ENCODE data around the gene ACTL9.
"Not testable (repeated sequence)": the region's sequence is repeated elsewhere in the genome, so short reads cannot be mapped to it uniquely, and the experiment has no call there.

The ACTL9 gene

GRCh38 chr19:8698433-8699063, at the start of gene ACTL9:
Gene ACTL9, minus strand, starts transcription at chr19:8698795. Its CDS starts 94 bp downstream, at chr19:8698701.
- no peak for DNase-seq

- not testable (repeated sequence) for DNase-seq
Observed at GRCh38 chr19:8739291-8740065, 40.9 kb upstream of the ACTL9 start.

DNA sequence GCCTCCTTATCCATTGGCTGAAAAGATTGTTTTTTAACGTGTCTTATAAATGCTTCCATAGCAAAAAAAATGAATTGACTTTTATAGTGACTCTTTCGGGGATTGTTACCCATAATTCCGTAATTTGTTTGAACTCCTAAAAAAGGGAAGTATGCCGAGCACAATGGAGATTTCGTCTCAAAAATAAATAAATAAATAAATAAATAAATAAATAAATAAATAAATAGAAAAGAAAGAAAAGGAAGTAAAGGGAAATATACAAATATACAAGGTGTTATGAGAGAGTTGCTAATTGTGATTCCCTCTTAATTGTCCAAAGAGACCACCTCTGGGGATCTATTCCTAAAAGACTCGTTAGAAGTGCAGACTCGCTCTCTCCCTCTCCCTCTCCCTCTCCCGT, 39.8 kb upstream of the ACTL9 start:
- DNase-seq = no peak

GRCh38 chr19:8731428-8732169, 33.0 kb upstream of the ACTL9 start:
- peak; percentile 3 for DNase-seq

DNA sequence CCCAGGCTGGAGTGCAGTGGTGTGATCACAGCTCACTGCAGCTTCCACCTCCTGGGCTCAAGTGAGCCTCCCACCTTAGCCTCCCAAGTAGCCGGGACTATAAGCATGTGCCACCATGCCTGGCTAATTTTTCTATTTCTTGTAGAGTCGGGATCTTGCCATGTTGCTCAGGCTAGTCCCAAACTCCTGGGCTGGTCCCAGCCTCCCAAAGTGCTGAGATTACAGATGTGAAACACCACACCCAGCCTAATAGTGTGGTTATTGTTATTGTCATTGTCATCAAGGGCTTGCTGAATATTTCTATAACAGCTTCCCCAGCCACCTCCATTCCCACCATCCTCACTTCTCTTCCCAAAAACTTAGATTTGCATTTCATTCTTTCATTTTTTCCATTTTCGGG, 25.7 kb upstream of the ACTL9 start:
- no peak for DNase-seq

- no peak for DNase-seq
Observed at GRCh38 chr19:8722032-8722431, 23.4 kb upstream of the ACTL9 start.

GRCh38 chr19:8721334-8721733, 22.7 kb upstream of the ACTL9 start, which contains the start of gene OR2Z1:
Gene OR2Z1, plus strand, starts transcription at chr19:8721634. Its CDS starts 9,395 bp downstream, at chr19:8731029.
- no peak for DNase-seq

- not testable (repeated sequence) for DNase-seq
Observed at GRCh38 chr19:8710337-8710736, 11.7 kb upstream of the ACTL9 start.

GRCh38 chr19:8705742-8706141, 7.1 kb upstream of the ACTL9 start:
- no peak for DNase-seq

- not testable (repeated sequence) for DNase-seq
Observed at GRCh38 chr19:8705304-8705703, 6.7 kb upstream of the ACTL9 start.

GRCh38 chr19:8703223-8703622, 4.6 kb upstream of the ACTL9 start:
- DNase-seq = no peak

- DNase-seq = no peak
Observed at GRCh38 chr19:8702350-8702749, 3.8 kb upstream of the ACTL9 start.

- no peak for DNase-seq
Observed at GRCh38 chr19:8700956-8701355, 2.4 kb upstream of the ACTL9 start.

DNA sequence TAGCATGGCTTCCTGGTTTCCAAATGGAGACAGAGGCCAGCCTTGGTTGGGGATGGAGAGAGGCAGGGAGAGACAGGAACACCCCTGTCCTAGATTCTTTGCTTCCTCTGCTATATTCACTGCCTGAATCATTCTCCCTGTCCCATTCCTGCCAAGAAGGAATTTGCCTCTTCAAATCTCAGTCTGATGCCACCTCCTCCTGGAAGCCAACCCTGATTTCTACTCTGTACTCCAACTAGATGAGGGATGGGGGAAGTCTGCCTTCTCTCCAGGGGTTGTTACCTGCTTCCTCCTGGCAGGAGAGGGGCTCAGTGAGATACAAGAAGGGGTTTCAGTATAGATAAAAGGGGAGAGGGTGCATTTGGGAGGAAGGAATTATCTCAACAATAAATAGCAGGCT, 1.3 kb upstream of the ACTL9 start:
- no peak for DNase-seq

GRCh38 chr19:8697671-8698432, 743 bp downstream of the ACTL9 start:
- peak; percentile 1 for DNase-seq

DNA sequence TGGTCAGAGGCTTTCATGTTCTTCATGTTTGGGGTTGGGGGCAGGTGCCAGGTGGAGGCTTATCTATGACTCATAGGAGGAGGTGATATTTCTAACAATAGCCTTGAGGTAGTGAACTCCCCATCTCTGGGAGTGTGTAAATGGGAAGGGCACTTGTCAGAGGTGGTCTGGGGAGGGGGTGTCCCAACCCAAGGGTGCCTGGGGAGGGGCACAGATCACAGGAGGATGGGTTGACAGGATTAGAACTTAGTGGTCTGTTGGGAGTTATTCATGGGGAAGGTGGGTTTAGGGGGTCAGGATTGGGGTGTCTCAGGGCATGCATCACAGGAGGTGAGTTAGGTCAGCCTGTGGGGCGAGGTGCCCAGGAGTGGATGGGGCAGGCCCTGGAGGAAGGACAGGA, 1.6 kb downstream of the ACTL9 start:
- DNase-seq = no peak

- no peak for DNase-seq
Observed at GRCh38 chr19:8695911-8696310, 2.7 kb downstream of the ACTL9 start.

GRCh38 chr19:8695501-8695900, 3.1 kb downstream of the ACTL9 start:
- no peak for DNase-seq

DNA sequence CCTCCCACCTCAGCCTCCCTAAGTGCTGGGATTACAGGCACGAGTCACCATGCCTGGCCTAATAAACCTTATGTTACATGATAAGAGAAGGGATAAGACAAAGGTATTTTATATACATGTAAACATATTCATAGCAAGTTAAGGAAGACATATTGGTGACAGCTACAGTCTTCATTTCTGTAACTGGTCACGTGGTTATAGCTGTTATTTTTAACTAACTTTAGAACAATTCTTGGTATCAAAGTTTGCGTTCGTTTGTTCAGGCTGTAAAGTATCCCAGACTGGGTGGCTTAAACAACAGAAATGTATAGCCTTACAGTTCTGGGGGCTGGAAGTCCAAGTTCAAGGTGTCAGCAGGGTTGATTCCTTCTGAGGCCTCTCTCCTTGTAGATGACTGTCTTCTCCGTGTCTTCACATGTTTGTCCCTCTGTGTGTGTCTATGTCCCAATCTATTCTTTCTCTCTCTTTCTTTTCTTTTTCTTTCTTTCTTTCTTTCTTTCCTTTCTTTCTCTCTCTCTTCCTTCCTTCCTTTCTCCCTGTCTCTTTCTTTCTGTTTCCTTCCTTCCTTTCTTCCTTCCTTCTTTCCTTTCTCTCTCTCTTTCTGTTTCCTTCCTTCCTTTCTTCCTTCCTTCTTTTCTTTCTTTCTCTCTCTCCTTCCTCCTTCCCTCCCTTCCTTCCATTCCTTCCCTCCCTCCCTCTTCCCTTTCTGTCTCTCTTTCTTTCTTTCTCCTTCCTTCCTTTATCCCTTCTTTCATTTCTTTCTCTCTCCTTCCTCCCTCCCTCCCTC, 7.6 kb downstream of the ACTL9 start:
- DNase-seq = no peak

GRCh38 chr19:8688930-8689329, 9.7 kb downstream of the ACTL9 start:
- DNase-seq = no peak

- DNase-seq = no peak
Observed at GRCh38 chr19:8686549-8686948, 12.0 kb downstream of the ACTL9 start.

Data from DMS53 (cell line).